Measurements from ENCODE around the gene TESMIN.

The TESMIN gene

DNA sequence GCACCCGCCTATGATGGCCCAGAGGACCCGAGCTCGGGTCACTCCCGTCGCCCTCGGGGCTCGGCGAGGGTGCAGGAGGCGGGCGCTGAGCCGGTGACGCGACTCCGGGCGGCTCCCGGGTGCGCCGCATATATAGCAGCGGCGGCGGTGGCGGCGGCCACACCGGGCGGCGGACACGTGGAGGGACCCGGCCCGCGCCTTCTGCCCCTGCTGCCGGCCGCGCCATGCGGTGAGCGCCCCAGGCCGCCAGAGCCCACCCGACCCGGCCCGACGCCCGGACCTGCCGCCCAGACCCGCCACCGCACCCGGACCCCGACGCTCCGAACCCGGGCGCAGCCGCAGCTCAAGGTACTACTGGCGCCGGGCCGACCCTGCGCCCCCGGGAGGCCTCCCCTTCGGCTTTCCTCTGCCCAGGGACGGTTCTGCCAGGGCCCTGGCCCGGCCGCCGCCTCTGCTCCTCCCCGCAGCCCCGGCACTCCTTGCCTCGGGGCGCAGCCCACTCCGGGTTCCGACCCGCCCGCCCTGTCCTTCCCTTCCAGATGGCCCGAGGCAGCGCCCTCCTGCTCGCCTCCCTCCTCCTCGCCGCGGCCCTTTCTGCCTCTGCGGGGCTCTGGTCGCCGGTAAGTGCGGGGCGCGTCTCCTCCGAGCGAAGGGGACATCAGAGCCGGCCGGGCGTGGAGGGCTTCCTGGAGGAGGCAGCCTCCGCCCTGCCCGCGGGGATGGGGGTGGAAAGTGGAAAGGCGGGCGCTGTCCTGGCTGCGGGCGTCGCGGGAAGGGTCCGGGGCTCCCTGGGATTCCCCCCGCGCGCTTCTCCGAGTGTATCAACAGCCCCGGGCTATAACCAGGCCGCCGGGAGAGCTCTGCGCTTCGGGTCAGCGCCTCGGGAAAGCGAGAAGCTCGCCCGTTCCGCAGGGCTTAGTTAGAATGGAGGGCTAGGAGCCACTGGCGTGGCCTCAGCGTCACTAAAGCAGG lies 66.6 kb downstream of the TESMIN start, which contains the start of gene GAL:
GAL (plus strand) TSS at position 160 of the 972 bp plus-strand sequence; CDS start at position 540, 380 bp downstream.
- DNase-seq (ENCODE audit: low read depth in 4 of 4, low spot score in 1 of 4) = peak in 1 of 4 experiments; percentile 22

GRCh38 chr11:68683536-68684384 lies 67.6 kb downstream of the TESMIN start:
- DNase-seq (ENCODE audit: low read depth in 4 of 4, low spot score in 1 of 4) = no peak

DNA sequence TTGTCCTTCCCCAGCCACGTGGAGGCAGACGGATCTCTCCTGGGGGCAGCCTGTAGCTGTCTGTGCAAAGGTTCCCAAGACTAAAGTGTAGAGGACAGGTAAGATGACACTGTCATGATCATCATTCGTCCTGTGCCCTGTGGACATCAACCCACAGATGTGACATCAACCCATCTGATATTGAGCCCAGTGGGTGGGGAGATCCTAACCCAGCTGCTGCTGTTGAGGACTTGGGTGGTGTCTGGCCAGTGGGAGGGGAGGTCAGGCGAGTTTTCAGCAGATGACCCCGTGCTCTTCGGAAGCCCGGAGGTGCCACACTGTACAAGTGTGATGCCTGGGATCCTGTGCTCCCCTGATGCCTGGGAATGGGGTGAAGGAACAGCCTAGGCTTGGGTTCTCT lies 68.2 kb downstream of the TESMIN start:
- DNase-seq (ENCODE audit: low read depth in 4 of 4, low spot score in 1 of 4) = no peak

DNA sequence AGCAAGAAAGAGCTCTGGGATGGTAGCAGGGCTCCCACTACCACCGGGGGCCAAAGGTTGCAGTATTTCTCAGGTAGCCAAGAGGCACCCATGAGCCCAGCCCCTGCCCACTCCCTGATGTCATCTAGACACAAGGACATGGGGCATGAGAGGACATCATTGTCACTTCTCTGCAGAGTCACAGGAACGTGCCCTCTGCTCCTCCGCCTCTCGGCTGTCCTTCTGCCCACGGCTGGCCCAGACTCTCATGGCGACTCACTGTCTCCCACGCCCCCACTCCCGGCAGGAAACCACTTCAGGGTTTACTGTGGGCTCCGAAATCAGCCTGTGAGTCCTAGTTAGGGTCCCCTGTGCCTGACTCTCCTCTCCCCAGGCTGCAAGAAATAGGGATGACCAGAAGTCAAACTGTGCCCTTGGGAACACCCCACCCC lies 68.8 kb downstream of the TESMIN start:
- no peak for DNase-seq (ENCODE audit: low read depth in 4 of 4, low spot score in 1 of 4)

DNA sequence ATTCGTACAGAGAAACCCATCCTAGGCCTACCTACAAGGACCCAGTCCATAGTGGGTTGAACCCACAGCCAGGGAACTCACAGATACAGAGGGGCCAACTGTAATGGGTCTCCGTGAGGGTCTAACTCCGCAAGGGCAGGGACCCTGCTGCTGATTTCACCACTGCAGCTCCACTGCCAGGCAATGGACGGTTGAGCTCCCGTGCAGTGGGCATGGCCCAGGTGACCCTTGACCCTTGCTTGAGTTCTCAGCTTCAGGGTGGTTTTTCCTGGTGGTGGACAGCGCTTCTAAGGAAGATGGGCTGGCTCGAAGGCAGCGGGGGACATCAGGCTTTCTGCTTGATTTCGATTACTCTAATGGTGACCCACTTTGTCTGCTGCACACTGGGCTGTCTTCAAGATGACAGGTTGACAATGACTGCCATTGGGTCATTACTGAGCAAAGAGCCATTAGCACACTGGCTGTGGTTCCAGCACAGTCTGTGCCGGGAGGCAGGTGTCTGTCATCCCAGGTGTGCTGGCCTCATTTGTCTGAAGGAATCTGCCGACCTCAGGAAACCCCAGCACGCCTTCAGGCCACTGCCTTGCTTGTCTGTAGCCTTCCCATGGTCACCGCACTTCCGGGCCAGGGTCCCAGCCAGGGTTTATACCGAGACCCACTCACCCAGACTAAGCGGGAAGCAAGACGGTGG lies 70.6 kb downstream of the TESMIN start:
- no peak for DNase-seq (ENCODE audit: low read depth in 4 of 4, low spot score in 1 of 4)

DNA sequence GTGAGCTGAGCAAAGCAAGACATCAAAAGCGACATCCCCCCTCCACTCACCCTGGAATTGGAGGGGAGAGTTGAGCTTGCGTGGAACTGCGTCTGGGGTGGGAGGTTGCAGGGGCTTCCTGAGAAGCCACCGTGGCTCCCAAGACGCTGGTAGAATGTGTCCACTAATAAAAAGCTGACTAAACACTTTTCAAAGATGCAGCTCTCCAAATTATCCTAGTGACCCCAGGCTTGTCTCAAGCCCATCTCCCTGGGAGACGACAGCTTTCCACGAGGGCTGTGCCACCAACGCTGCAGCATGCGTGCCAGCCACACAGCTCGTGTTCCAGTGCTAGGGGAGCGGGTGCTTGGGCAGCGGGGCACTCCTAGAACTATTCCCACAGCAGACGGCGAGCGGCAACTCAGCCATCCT lies 73.3 kb downstream of the TESMIN start:
- no peak for DNase-seq (ENCODE audit: low read depth in 4 of 4, low spot score in 1 of 4)

GRCh38 chr11:68677432-68677831 lies 73.9 kb downstream of the TESMIN start:
- DNase-seq (ENCODE audit: low read depth in 4 of 4, low spot score in 1 of 4) = no peak

DNA sequence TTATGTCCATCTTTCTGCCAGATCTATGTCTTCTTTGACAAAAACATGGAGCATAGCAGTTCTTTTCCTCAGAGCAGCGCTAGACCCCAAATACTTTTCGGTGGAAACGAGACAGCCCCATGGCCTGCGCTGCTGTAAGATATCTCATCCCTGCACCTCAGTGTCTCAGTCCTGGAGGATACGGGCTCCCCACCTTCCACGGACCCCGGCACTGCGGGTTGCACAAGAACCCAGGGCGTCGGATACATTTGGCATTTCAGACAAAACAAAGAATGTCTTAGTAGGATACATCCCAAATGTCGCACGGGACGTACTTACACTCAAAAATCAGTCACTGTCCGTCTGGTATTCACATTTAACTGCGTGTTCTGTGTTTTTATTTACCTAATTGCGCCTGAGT lies 76.9 kb downstream of the TESMIN start:
- DNase-seq (ENCODE audit: low read depth in 4 of 4, low spot score in 1 of 4) = no peak

DNA sequence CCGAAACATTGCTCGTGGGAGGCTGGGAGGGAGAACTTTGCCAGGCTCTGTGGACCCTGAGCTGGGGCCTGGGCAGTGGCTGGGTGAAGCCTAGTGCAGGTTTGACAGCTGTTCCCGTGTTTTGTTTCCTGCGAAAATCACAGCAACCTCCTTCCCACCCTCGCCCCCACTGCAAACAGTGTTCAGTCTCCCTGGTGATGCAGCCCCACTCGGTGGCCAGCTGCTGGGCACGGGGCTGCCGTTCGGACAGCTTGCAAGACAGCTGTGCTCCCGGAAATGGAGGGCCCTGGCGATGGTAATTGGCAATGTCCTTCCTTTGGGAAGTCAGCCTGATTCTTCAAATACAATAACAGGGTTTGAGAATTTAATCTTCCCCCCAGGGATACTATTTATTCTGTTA lies 77.3 kb downstream of the TESMIN start:
- DNase-seq (ENCODE audit: low read depth in 4 of 4, low spot score in 1 of 4) = no peak

- DNase-seq (ENCODE audit: low read depth in 4 of 4, low spot score in 1 of 4) = no peak
Observed at GRCh38 chr11:68673306-68673945, 77.9 kb downstream of the TESMIN start.

GRCh38 chr11:68670208-68670992 lies 80.9 kb downstream of the TESMIN start:
- no peak for DNase-seq (ENCODE audit: low read depth in 4 of 4, low spot score in 1 of 4)

DNA sequence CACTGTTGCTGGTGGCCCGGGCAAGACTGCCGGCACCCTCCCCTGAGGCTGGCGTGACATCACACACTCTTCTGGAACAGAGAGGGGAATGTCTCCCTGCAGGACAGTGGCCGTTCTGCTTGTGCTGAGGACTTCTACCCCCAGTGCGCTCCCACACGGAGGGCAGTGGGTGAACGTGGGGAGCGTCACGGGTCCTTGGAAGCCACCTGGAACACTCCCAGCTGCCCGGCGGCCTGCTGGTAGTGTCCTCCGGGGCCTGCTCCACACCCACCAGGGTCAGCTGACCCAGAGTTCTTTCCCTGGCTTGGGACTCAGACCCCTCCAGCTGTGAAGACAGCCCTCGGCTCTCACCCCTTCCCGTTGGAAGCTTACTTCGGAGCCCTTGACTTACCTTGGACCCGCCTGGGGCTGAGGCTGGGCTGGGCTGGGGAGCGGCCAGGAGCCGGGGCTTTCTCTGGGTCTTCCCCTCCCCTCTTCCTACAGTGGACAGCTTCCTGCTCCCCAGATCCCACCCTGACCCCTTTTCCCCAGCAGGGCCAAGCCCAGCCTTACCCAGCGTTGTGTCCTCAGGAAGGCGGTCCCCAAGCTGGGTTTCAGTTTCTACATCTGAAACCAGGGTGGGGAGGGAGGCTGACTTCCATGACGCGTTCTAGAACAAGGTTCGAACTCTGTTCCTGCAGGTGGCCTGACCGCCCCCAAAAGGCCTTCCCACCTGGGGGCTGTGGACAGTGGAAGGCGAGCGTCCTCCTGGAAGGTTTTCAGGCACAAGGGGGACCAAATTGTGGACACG lies 81.8 kb downstream of the TESMIN start:
- DNase-seq (ENCODE audit: low read depth in 4 of 4, low spot score in 1 of 4) = no peak

GRCh38 chr11:68667511-68668500 lies 83.5 kb downstream of the TESMIN start:
- no peak for DNase-seq (ENCODE audit: low read depth in 4 of 4, low spot score in 1 of 4)

DNA sequence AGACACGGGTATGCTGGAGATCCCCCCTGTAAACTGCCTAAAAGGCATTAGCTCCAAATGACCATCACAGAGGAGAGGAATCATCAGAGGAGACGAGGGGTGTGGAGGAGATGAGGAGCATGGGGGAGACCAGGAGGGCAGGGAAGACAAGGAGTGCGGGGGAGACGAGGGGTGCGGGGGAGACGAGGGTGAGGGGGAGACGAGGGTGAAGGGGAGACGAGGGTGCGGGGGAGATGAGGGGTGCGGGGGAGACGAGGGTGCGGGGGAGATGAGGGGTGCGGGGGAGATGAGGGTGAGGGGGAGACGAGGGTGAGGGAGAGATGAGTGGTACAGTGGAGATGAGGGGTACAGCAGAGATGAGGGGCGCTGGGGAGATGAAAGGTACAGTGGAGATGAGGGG lies 84.5 kb downstream of the TESMIN start:
- DNase-seq (ENCODE audit: low read depth in 4 of 4, low spot score in 1 of 4) = no peak

- DNase-seq (ENCODE audit: low read depth in 4 of 4, low spot score in 1 of 4) = no peak
Observed at GRCh38 chr11:68665436-68665835, 85.9 kb downstream of the TESMIN start.

DNA sequence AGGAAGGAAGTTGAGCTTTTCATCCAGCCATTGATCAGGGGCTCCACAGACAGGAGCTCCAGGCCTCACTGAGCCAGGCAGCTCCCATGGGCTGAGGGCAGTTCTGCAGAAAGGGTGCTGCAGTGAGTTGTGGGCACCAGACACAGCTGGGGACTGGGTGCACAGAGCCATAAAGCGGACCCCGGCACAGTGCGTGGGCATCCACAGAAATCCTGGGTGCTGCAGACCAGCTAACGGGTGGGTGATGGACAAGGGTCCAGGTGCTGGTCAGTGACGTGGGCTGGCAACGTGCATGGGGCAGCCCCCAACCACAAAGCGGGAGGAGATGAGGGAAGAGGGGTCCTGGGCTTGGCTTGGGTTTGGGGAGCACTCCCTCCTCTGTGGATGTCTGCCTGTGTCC lies 86.4 kb downstream of the TESMIN start:
- no peak for DNase-seq (ENCODE audit: low read depth in 4 of 4, low spot score in 1 of 4)

DNA sequence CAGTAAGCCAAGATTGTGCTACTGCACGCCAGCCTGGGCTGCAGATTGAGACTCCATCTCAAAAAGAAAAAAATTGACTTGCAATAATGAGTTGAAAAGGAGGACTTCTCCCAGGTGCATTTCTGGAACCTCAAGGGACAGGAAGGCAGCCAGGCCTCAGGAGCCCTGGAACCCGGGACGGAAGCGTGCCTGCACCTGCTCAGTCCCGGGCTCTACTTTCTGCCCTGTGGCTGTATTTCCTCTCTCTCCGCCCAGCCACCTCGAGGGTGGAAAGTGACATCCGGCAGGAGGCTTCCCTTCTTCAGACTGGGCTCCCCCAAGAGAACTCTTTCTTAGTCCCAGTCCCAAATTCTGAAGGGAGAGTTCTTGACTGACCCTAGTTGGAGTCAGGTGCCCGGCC lies 87.2 kb downstream of the TESMIN start:
- no peak for DNase-seq (ENCODE audit: low read depth in 4 of 4, low spot score in 1 of 4)

GRCh38 chr11:68663482-68664010 lies 87.8 kb downstream of the TESMIN start:
- DNase-seq (ENCODE audit: low read depth in 4 of 4, low spot score in 1 of 4) = no peak
